AG04450 (cell line): ENCODE results near the gene MED14. TPM values are rescaled to one million over a fixed set of nuclear protein-coding genes. Genes with fewer than 3 reads are reported as not detected.

Experiments
- CTCF ChIA-PET: fragments of 300-600, 350-600 bp; formaldehyde crosslinking; extraction: SDS; loops from one replicate; lab custom pipeline; 2022; ENCODE audit warnings: antibody characterized with exemption, inconsistent platforms; lab: Charles Lee
- POLR2A ChIA-PET: fragments of 350-600 bp; formaldehyde crosslinking; extraction: SDS; loops from one replicate; lab custom pipeline; 2021; ENCODE audit warnings: antibody characterized with exemption, inconsistent platforms; lab: Yijun Ruan, JAX
- DNase-seq: peaks from one replicate; pipeline ENCODE4 v3.0.0-alpha.2; 2011; ENCODE audit warnings: low read depth, low spot score
- H3K27ac ChIP-seq: one replicate; pipeline ENCODE4 v1.5.1; 2012; ENCODE audit warnings: low read depth, low read length, control low read depth
- H3K27me3 ChIP-seq: one replicate; pipeline ENCODE4 v1.6.0; 2012; ENCODE audit warnings: low read length; ENCODE audit not compliant: control insufficient read depth, insufficient read depth
- H3K4me3 ChIP-seq: 2 replicates; pipeline ENCODE4 v1.5.1; 2011; ENCODE audit warnings: mild to moderate bottlenecking, low read depth, low read length, control low read depth
- H3K9me3 ChIP-seq: 2 replicates; pipeline ENCODE4 v1.5.1; 2012; ENCODE audit warnings: low read length; ENCODE audit not compliant: control insufficient read depth, insufficient read depth
- polyA plus RNA-seq: library from polyadenylated mRNA; depleted of rRNA; stranded (reverse); fragments of >200 nt; gene quantifications from 2 replicates; pipeline ENCODE4 v1.2.3, GENCODE V29; 2011
- TF ChIP-seq, protein P1 (sequence below): IDR thresholded peaks from 2 replicates; pipeline ENCODE4 v1.5.1; 2011; ENCODE audit warnings: low read depth, low read length, control low read depth, inconsistent platforms

The MED14 gene
- polyA plus RNA-seq, 1 experiment: 52.8 TPM

DNA sequence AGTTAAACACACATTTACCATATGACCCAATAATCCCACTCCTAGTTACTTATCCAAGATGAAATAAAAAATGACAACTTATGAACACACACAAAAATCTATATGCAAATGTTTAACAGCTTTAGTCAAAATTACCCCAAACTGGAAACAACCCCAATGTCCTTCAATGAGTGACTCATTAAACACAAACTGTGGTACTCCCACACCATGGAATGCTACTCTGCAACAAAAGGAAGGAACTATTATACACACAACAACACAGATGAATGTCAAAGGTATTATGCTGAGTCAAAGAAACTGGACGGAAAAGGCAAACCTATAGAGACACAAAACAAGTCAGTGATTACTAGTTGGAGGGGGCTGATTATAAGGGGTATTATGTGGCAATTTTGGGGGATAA is 40.5 kb downstream of the MED14 start:
- DNase-seq: no peak
- Histone ChIP-seq H3K27me3 (no peaks in the 10 kb centered on the region), H3K27ac (no peak overlapping the region), H3K9me3 (no peaks in the 10 kb centered on the region), H3K4me3 (no peak overlapping the region)
- POLR2A ChIA-PET: no interaction called here
- CTCF ChIA-PET: no interaction called here
- TF ChIP-seq, protein P1, sequence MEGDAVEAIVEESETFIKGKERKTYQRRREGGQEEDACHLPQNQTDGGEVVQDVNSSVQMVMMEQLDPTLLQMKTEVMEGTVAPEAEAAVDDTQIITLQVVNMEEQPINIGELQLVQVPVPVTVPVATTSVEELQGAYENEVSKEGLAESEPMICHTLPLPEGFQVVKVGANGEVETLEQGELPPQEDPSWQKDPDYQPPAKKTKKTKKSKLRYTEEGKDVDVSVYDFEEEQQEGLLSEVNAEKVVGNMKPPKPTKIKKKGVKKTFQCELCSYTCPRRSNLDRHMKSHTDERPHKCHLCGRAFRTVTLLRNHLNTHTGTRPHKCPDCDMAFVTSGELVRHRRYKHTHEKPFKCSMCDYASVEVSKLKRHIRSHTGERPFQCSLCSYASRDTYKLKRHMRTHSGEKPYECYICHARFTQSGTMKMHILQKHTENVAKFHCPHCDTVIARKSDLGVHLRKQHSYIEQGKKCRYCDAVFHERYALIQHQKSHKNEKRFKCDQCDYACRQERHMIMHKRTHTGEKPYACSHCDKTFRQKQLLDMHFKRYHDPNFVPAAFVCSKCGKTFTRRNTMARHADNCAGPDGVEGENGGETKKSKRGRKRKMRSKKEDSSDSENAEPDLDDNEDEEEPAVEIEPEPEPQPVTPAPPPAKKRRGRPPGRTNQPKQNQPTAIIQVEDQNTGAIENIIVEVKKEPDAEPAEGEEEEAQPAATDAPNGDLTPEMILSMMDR: no peak

DNA sequence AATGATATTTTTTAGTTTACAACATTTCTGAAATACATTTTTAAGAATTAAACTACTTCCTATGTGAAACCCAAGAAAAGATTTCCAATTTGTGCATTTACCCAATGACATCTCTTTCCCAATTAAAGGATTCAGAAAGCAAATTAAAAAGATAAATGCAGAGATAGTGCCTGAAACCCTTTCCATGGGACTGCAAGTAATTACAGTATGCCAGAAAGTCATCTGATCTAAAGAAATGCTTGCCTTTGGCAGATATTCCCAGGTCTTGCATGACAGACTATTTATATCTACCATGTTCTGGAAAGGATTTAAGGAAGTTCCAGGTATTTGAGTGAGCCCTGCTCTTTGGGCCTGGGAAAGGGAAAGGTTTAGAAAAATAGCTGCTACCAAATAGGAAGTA is 46.4 kb downstream of the MED14 start:
- ChIA-PET CTCF (interaction anchor here (1.9 kb wide), 1 partner anchor 37 kb away, joined by 5 read pairs; no protein-coding TSS in a partner anchor), POLR2A (no interaction called here)
- H3K27ac ChIP-seq: no peak overlapping the region
- no peaks in the 10 kb centered on the region for H3K27me3 ChIP-seq
- TF ChIP-seq, protein P1: no peak
- no peak for DNase-seq
- H3K9me3 ChIP-seq: no peaks in the 10 kb centered on the region
- H3K4me3 ChIP-seq: no peak overlapping the region

DNA sequence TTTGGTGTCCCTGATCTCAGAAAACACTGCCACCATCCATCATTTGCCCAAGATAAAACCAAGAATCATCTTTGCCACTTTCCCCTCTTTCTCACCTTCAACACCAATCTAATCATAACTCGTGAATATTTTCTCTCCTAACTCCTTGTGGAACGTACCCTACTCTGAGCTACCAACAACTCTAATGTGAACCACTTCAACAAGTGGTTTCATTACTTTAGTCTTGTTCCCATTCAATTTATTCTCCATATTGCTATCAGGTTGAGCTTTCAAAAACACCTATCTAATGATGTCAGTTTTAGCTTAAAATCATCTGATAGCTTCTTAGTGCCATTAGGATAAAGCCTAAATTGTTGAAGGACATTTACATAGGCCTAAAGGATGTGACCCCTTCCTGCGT is 48.2 kb downstream of the MED14 start:
- Histone ChIP-seq H3K9me3 (no peaks in the 10 kb centered on the region), H3K4me3 (no peak overlapping the region), H3K27ac (no peak overlapping the region), H3K27me3 (no peaks in the 10 kb centered on the region)
- no peak for DNase-seq
- ChIA-PET POLR2A (no interaction called here), CTCF (interaction anchor here (1.1 kb wide), 1 partner anchor 428 kb away, joined by 3 read pairs; no protein-coding TSS in a partner anchor)
- TF ChIP-seq, protein P1: no peak

DNA sequence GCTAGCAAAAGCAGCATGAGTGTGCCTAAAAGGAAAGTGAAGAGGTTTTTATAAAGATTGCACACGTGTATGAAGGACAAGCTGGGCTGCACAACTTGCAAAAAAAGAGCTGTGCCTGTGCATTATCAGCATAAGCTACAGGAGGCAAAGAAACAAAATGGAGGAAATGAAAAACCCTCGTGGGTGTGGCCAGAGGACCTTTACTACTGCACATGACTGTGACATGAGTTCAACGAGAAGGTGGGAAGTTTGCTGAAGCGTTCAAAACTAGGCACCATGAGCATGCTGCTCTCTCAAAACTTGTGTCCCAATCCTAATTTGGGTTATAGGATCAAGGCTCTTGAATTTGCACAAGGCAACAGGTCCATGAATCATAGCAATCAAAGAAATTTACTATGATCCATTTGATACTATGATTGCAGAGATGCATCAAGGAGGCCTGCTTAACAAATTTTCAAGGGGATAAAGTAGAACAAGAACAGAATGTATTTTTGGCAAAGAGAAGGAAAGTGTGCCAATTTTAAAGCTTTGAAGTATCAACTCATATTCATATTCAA is 49.9 kb downstream of the MED14 start:
- TF ChIP-seq, protein P1: no peak
- ChIA-PET CTCF (no interaction called here), POLR2A (no interaction called here)
- Histone ChIP-seq H3K27ac (no peak overlapping the region), H3K9me3 (no peaks in the 10 kb centered on the region), H3K4me3 (no peak overlapping the region), H3K27me3 (no peaks in the 10 kb centered on the region)
- no peak for DNase-seq

DNA sequence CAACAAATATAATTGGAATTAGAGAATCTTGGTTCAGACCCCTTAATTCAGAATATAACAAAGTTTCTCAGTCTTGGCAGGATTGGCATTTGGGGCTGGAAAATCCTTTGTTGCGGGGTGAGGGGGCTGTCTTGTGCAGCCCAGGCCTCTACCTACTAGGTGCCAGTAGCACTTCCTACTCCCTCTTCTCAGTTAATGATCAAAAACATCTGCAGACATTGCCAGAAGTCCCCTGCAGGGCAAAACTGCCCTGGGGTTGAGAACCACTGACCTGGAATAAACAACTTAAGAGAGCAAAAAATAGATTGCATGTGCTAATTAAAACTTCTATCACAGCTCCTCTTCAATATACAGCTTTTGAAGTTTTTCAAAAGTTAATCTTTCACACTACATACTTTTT is 51.2 kb downstream of the MED14 start:
- CTCF ChIA-PET: interaction anchor here (1.0 kb wide), 1 partner anchor 431 kb away, joined by 3 read pairs; no protein-coding TSS in a partner anchor
- TF ChIP-seq, protein P1: no peak
- POLR2A ChIA-PET: no interaction called here
- no peak overlapping the region for H3K27ac ChIP-seq
- no peaks in the 10 kb centered on the region for H3K9me3 ChIP-seq
- H3K27me3 ChIP-seq: no peaks in the 10 kb centered on the region
- no peak overlapping the region for H3K4me3 ChIP-seq
- DNase-seq: no peak
